GM10266 (cell line): ENCODE data around the gene YPEL5.
A peak's percentile ranks its signal among the peaks of the same experiment; 100 is the strongest.

ENCODE experiments used
- DNase-seq: peaks from one replicate; pipeline ENCODE4 v3.0.0; 2012; ENCODE audit errors: extremely low spot score
- CTCF ChIP-seq: IDR thresholded peaks from 2 replicates; pipeline ENCODE4 v1.5.1; 2012; ENCODE audit warnings: mild to moderate bottlenecking, low read depth; ENCODE audit not compliant: control insufficient read depth, insufficient read depth; ENCODE audit errors: missing control alignments

YPEL5 gene

GRCh38 chr2:30205456-30205855 lies 58.6 kb downstream of the YPEL5 start:
- TF ChIP-seq CTCF, result no peak
- no peak for DNase-seq

- TF ChIP-seq CTCF, result no peak
- no peak for DNase-seq
These were observed 59.9 kb downstream of the YPEL5 start for GRCh38 chr2:30206461-30207430.

GRCh38 chr2:30208453-30208852 lies 61.6 kb downstream of the YPEL5 start:
- peak; percentile 87 for TF ChIP-seq CTCF
- DNase-seq, result peak; percentile 50

GRCh38 chr2:30209227-30209626 lies 62.4 kb downstream of the YPEL5 start:
- DNase-seq, result no peak
- no peak for TF ChIP-seq CTCF
